Astrocyte of the spinal cord (primary cell): ENCODE data around the gene ME3.
"Not testable (repeated sequence)": the region's sequence is repeated elsewhere in the genome, so short reads cannot be mapped to it uniquely, and the experiment has no call there.

Experiments used
- DNase-seq: peaks from one replicate; pipeline ENCODE4 v3.0.0; 2011; ENCODE audit warnings: low read depth, low spot score
- H3K4me3 ChIP-seq: 2 replicates; pipeline ENCODE4 v1.5.1; 2011; ENCODE audit warnings: low read depth, mild to moderate bottlenecking, low read length, moderate library complexity
- in situ Hi-C: cut with HindIII; loops from 2 replicates; pipeline ENCODE4 v1.10.0; 2017; ENCODE audit warnings: low sequenced_read_pairs
- TF ChIP-seq, protein P1 (sequence below): IDR thresholded peaks from 2 replicates; pipeline ENCODE4 v1.5.1; 2012; ENCODE audit warnings: low read depth, mild to moderate bottlenecking, low read length, inconsistent platforms

Gene ME3

GRCh38 chr11:86418106-86418505 lies 254.3 kb downstream of the ME3 start:
- TF ChIP-seq, protein P1, sequence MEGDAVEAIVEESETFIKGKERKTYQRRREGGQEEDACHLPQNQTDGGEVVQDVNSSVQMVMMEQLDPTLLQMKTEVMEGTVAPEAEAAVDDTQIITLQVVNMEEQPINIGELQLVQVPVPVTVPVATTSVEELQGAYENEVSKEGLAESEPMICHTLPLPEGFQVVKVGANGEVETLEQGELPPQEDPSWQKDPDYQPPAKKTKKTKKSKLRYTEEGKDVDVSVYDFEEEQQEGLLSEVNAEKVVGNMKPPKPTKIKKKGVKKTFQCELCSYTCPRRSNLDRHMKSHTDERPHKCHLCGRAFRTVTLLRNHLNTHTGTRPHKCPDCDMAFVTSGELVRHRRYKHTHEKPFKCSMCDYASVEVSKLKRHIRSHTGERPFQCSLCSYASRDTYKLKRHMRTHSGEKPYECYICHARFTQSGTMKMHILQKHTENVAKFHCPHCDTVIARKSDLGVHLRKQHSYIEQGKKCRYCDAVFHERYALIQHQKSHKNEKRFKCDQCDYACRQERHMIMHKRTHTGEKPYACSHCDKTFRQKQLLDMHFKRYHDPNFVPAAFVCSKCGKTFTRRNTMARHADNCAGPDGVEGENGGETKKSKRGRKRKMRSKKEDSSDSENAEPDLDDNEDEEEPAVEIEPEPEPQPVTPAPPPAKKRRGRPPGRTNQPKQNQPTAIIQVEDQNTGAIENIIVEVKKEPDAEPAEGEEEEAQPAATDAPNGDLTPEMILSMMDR, result no peak
- DNase-seq, result no peak
- in situ Hi-C loops, result no loop called here
- H3K4me3 ChIP-seq, result no peak overlapping the region

GRCh38 chr11:86416951-86417350 lies 255.5 kb downstream of the ME3 start:
- DNase-seq, in situ Hi-C loops, H3K4me3 ChIP-seq: not testable (repeated sequence)

DNA sequence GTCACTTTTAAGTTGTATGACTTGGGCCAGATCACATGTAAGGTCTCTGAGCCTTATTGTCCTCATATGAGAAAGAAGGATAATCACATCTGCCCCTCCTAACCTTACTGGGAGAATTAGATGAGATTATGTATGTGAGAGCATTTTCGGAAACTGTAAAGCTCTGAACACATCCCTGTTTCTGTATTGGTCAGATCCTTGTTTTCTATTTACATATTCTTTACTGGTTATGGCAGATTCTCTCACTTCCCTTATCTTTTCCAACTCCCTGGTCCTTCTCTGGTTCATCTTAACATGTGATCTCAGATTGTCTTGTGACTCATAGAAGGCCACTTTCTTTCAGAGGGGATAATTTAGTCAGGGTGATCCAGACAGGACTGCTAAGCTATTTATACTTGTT lies 255.9 kb downstream of the ME3 start:
- TF ChIP-seq, protein P1, result no peak
- in situ Hi-C loops, result no loop called here
- DNase-seq, result no peak
- H3K4me3 ChIP-seq, result no peak overlapping the region

- TF ChIP-seq, protein P1, result no peak
- DNase-seq, result no peak
- in situ Hi-C loops, result no loop called here
- H3K4me3 ChIP-seq, result no peak overlapping the region
Observed at GRCh38 chr11:86415026-86415425, 257.4 kb downstream of the ME3 start.

- no peak for DNase-seq
- TF ChIP-seq, protein P1, result no peak
- in situ Hi-C loops, result no loop called here
- no peak overlapping the region for H3K4me3 ChIP-seq
Observed at GRCh38 chr11:86414032-86414431, 258.4 kb downstream of the ME3 start.

- TF ChIP-seq, protein P1, result peak; percentile 50
- DNase-seq, result no peak
- H3K4me3 ChIP-seq, result no peak overlapping the region
- in situ Hi-C loops, result no loop called here
Observed at GRCh38 chr11:86408845-86409244, 263.6 kb downstream of the ME3 start.

GRCh38 chr11:86403458-86403857 lies 269.0 kb downstream of the ME3 start:
- in situ Hi-C loops, result no loop called here
- TF ChIP-seq, protein P1, result no peak

More at GRCh38 chr11:86403458-86403857, 269.0 kb downstream of the ME3 start:
- H3K4me3 ChIP-seq, result no peak overlapping the region
- no peak for DNase-seq
